ENCODE results near the gene ALKBH5. TPM values are rescaled to one million over a fixed set of nuclear protein-coding genes. Genes with fewer than 3 reads are reported as not detected.

The ALKBH5 gene
- 161 and 162 TPM in 2 replicates for total RNA-seq

DNA sequence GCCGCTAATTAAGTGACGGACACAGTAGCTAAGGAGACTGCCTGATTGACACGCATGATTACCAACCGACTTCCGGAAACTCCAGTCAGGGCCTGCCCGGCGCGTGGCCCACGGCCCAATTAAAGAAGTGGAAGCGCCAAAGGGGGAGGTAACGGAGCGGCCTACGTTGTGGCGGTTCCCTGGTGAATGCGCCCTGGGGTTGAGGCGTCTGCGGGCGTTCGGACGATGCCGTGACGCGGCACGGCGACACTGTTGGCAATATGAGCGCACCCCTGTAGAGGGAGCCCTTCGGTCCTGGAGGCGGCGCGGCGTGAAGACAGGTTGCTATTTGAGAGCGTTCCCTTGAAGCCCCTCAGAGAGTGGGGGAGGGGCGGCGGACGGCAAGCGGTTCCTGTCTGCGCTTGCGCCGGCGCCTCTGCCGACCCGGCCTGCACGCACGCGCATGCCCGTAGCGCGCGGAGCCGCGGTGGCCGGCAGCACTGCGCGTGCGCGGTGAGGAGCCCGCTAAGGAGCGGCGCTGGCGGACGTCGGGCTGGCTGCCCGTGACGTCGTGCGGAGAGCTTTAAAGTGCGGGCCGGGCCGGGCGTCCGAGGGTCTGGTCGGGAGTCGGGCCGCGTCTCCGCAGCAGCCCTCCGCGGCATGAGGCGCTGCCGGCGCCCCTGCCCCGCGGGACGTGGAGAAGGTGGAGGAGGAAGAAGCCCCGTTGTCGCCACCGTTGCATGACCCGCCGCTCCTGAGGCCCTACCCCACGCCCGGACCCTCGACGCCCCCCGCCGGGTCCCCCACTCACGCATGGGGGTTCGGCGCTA is at the start of gene ALKBH5:
TSS of gene ALKBH5 (plus strand) at position 495 of the 809 bp plus-strand sequence. CDS start 416 bp downstream, outside the sequence.

GRCh38 chr17:18225121-18225641 is 41.6 kb downstream of the ALKBH5 start, which contains the start of gene LLGL1:
TSS of gene LLGL1 (plus strand) at chr17:18225635. CDS start at chr17:18225683, 48 bp downstream.

DNA sequence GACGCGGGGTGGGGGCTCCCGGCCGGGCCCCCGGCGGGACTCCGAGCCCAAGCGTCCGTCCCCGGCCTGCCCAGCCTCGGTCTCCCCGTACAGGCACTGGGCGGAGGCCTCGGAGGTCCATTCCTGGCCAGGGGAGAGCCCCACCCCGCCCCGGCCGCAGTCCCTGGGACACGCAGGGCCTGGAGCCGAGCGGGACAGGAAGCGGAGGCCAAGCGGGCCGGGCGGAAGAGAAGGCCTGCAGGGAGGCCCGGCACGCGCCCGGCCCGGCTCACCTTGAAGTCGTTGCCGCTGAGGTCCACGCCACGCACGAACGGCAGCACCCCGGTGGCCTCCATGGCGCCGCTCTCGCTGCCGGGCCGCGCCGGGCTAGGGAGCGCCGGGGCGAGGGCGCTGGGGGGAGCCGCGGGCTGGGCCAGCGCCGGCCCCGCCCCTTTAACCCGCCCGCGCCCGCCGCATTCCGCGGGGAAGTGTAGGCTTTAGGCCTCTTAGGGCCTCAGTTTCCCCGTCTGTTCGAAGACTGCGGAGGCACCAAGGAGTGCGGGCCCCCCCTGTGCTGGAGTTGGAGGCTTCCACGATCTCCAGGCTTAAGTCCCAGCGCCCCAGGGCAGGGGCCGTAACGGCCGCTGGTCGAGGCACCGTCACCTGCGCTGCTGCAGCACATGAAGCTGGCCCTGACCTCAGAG is 74.9 kb downstream of the ALKBH5 start, which contains the start of gene FLII:
TSS of gene FLII (minus strand) at position 383 of the 683 bp plus-strand sequence. CDS start at position 335, 48 bp downstream.

Other genes starting within 250 kb of the ALKBH5 start
- 61.7 and 71.4 TPM in 2 replicates for gene TOM1L2, start 211.4 kb upstream of the ALKBH5 start, total RNA-seq
- 0.73 and 1.6 TPM in 2 replicates for gene DRC3, start 211.0 kb upstream of the ALKBH5 start, total RNA-seq
- gene ATPAF2, start 144.7 kb upstream of the ALKBH5 start, total RNA-seq: 16.2 and 18.2 TPM in 2 replicates
- gene GID4, start 144.4 kb upstream of the ALKBH5 start, total RNA-seq: 10.8 and 11.0 TPM in 2 replicates
- gene DRG2, start 95.9 kb upstream of the ALKBH5 start, total RNA-seq: 39.6 and 40.1 TPM in 2 replicates
- gene MYO15A, start 75.1 kb upstream of the ALKBH5 start, total RNA-seq: 0.97 and 1.9 TPM in 2 replicates
- gene LLGL1, start 41.8 kb downstream of the ALKBH5 start, total RNA-seq: 64.6 and 71.6 TPM in 2 replicates
- 291 and 322 TPM in 2 replicates for gene FLII, start 74.9 kb downstream of the ALKBH5 start, total RNA-seq
- 15.3 and 16.4 TPM in 2 replicates for gene MIEF2, start 76.8 kb downstream of the ALKBH5 start, total RNA-seq
- gene TOP3A, start 131.2 kb downstream of the ALKBH5 start, total RNA-seq: 40.8 and 43.2 TPM in 2 replicates
- 24.8 and 28.1 TPM in 2 replicates for gene SMCR8, start 131.5 kb downstream of the ALKBH5 start, total RNA-seq
- gene SHMT1, start 179.7 kb downstream of the ALKBH5 start, total RNA-seq: 11.7 TPM in 2 replicates
- not detected in 2 replicates for gene EVPLL, start 193.9 kb downstream of the ALKBH5 start, total RNA-seq

All from hair follicle dermal papilla cell (primary cell).